Upper lobe of left lung (tissue), 4 donors: ENCODE results near the gene SUB1.
"Not testable (repeated sequence)": the region's sequence is repeated elsewhere in the genome, so short reads cannot be mapped to it uniquely, and the experiment has no call there.

ENCODE experiments used
- CTCF ChIP-seq, 6 experiments: fragments of 450-650 bp in 4 of 6; fragments of 200-600 bp in 2 of 6; sonication (generic) in 2 of 6; IDR thresholded peaks; one replicate each; pipeline ENCODE4 v1.5.1; 2016 to 2019; ENCODE audit warnings: antibody characterized with exemption in 6 of 6
- EP300 ChIP-seq, 4 donors: sonication (generic); formaldehyde crosslinking; IDR thresholded peaks; one replicate each; pipeline ENCODE4 v1.5.1; 2017; ENCODE audit warnings: antibody characterized with exemption in 4 of 4, control low read depth in 2 of 4
- POLR2A ChIP-seq, 4 donors: fragments of 450-650 bp; IDR thresholded peaks; one replicate each; pipeline ENCODE4 v1.5.1; 2016 to 2017; ENCODE audit warnings: antibody characterized with exemption in 4 of 4, mild to moderate bottlenecking in 2 of 4
- POLR2AphosphoS5 ChIP-seq, 2 donors: sonication (generic); formaldehyde crosslinking; IDR thresholded peaks; one replicate each; pipeline ENCODE4 v1.5.1; 2017; ENCODE audit warnings: antibody characterized with exemption in 2 of 2

DNA sequence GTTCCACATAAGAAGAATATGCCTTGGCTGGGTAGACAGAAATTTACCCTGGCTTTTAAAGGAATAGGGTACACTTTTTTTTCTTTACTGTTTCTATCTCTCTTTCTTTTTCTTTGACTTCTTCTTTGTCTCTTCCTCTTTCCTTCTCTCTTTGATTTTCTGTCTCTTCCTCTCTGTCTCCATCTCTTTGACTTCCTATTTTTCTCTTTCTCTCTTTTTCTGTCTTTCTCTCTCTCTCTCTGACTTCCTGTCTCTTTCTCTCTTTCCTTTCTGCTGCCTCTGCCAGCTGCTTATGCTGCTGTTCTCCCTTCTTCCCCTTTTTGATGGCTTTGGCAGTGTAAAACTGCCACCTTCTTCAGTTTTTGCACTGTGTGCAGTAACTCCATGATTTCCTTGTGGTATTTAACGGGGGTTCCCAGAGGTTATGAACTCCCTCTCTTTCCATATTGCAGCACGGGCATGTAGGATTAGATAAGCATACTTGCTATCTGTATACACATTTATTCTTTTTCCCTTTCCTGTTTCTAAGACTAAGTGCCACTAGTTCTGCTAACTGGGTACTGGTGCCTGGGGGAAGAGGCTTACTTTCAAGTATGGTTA is 31.1 kb upstream of the SUB1 start:
- not testable (repeated sequence) for TF ChIP-seq CTCF, EP300, POLR2A, POLR2AphosphoS5 (IDR thresholded peaks at IDR 0.05)
